GM19025 (cell line): ENCODE data around the gene OR6N2.

Experiments used
- ATAC-seq: cut with Tn5 transposase; IDR thresholded peaks from one replicate; pipeline ENCODE4 v1.9.1; 2021; ENCODE audit warnings: mild to moderate bottlenecking, low read depth, moderate library complexity; ENCODE audit not compliant: unreplicated experiment

OR6N2 gene

GRCh38 chr1:158781104-158781503, at the start of gene OR6N2:
Gene OR6N2, minus strand, starts transcription at chr1:158781204. Its CDS starts 3,569 bp downstream, at chr1:158777635.
- no peak for ATAC-seq

- ATAC-seq = peak; percentile 51
Measured at GRCh38 chr1:158830074-158830677, 49.2 kb upstream of the OR6N2 start.

GRCh38 chr1:158821723-158822122, 40.7 kb upstream of the OR6N2 start:
- ATAC-seq = no peak

GRCh38 chr1:158819461-158820443, 38.7 kb upstream of the OR6N2 start:
- ATAC-seq = no peak

GRCh38 chr1:158818975-158819431, 38.0 kb upstream of the OR6N2 start:
- no peak for ATAC-seq

GRCh38 chr1:158818560-158818959, 37.6 kb upstream of the OR6N2 start:
- no peak for ATAC-seq

- ATAC-seq = no peak
Measured at GRCh38 chr1:158814970-158815369, 34.0 kb upstream of the OR6N2 start.

GRCh38 chr1:158813164-158813563, 32.2 kb upstream of the OR6N2 start:
- ATAC-seq = no peak

- ATAC-seq = no peak
Measured at GRCh38 chr1:158812336-158812735, 31.3 kb upstream of the OR6N2 start.

- no peak for ATAC-seq
Measured at GRCh38 chr1:158810311-158810710, 29.3 kb upstream of the OR6N2 start.

GRCh38 chr1:158809862-158810261, 28.9 kb upstream of the OR6N2 start:
- no peak for ATAC-seq

GRCh38 chr1:158809256-158809655, 28.3 kb upstream of the OR6N2 start:
- no peak for ATAC-seq

GRCh38 chr1:158806916-158807536, 26.0 kb upstream of the OR6N2 start:
- ATAC-seq = no peak

GRCh38 chr1:158803678-158804077, 22.7 kb upstream of the OR6N2 start:
- no peak for ATAC-seq

- ATAC-seq = no peak
Measured at GRCh38 chr1:158801396-158801795, 20.4 kb upstream of the OR6N2 start.

GRCh38 chr1:158800526-158800925, 19.5 kb upstream of the OR6N2 start:
- no peak for ATAC-seq

- no peak for ATAC-seq
Measured at GRCh38 chr1:158799689-158800088, 18.7 kb upstream of the OR6N2 start.

- ATAC-seq = no peak
Measured at GRCh38 chr1:158798531-158798930, 17.5 kb upstream of the OR6N2 start.

- ATAC-seq = no peak
Measured at GRCh38 chr1:158794247-158794646, 13.2 kb upstream of the OR6N2 start.

GRCh38 chr1:158793604-158794003, 12.6 kb upstream of the OR6N2 start:
- no peak for ATAC-seq
